LNCaP clone FGC (cell line): ENCODE measurements around the gene UQCR10.

Experiments used
- DNase-seq: peaks from one replicate; pipeline ENCODE4 v3.0.0-alpha.2; 2011; ENCODE audit warnings: low read depth
- H3K4me3 ChIP-seq: 2 replicates; pipeline ENCODE4 v1.5.1; 2011; ENCODE audit warnings: mild to moderate bottlenecking, low read depth, low read length, control low read depth
- CTCF ChIP-seq: IDR thresholded peaks from 2 replicates; pipeline ENCODE4 v1.5.1; 2012; ENCODE audit warnings: mild to moderate bottlenecking; ENCODE audit not compliant: control insufficient read depth, insufficient read depth; ENCODE audit errors: extremely low read depth

UQCR10 gene

GRCh38 chr22:29780748-29781676, 13.8 kb downstream of the UQCR10 start:
- no peak for TF ChIP-seq CTCF
- no peak overlapping the region for H3K4me3 ChIP-seq
- no peak for DNase-seq

DNA sequence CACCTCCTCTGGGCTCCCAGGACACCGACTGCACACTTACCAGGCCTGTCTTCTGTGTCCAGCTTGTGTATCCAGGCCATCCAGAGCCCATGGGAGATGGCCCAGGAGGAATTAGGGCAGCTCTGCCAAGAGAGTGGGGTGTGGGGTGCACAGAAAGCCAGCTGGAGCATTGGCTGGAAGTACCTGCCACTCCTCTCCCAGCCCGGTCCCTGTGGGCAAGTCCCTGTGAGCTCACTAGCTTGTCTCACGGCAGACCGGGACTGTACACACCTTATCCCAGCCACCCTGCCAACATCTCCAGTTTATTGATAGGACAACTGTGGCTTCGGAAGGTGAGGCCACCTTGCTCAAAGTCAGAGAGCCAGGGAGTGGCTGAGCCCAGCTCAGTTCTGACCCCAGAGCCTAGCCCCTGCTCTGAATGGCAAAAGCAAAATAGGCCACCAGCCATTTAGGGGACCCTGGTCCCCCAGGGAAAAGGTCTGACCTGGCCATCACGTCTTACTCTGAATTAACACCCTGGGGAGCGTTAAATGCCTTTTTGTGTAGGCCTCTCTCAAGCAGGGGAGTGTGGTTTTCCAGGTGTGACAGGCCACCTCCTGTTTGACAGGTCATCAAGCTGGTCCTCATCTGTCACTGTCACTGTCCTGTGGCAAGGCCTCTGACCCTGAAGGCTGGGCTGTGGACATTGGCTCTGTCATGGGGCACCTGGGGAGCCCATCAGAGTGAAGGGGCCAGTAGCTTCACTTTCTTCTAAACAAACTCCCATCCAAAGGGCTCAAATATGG, 15.1 kb downstream of the UQCR10 start:
- TF ChIP-seq CTCF: no peak

GRCh38 chr22:29784451-29785361, 17.5 kb downstream of the UQCR10 start:
- no peak for DNase-seq
- TF ChIP-seq CTCF: no peak
- no peak overlapping the region for H3K4me3 ChIP-seq

More for the DNA sequence above, 15.1 kb downstream of the UQCR10 start:
- H3K4me3 ChIP-seq: no peak overlapping the region
- DNase-seq: no peak

DNA sequence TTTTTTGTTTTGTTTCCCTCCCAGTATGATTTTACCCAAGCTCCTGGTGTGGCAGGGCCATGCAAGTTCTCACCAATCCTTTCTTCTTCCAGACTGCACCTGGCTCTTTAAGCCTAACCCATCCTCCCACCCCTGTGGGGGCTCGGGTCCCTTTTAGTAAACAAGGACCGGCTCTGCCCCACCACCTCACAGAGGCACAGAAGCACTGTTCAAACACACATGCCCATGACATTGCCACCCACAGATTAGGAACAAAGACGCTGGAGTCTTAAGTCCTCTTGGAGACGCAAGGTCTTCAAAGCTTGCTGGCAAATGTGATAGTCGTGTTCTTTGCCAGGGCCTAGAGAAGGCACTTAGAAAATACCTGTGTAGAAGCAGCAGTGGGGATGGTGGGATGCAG, 18.9 kb downstream of the UQCR10 start:
- no peak for TF ChIP-seq CTCF

DNA sequence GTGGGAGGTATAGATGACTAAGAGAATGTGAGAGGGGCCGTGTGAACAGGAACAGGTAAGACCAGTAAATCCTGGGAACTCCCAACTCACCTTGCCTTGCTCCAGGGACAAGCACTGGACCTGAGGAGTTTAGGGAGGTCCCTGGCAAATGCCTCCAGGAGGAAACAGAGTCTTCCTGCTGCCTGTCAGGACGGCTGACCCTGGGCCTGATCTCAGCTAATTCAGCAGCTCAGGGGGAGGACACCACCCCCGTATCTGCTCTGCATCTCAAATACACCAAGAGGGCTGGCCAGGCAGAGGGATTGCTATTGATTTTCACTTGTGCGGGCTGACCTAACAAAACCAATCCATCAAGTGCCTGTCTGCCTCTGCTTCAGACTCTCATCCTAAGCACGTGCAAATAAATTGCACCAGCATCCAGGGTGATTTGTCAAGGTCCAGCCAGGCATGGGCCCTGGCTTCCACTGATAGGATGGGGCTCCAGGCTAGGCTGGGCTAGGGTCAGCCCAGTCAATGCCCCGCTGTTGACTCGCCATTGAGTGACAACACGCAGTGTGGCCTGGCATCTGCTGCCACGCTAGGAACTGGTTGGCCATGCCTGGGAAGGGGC, 20.3 kb downstream of the UQCR10 start:
- no peak for TF ChIP-seq CTCF

More for the DNA sequence above, 18.9 kb downstream of the UQCR10 start:
- no peak for DNase-seq
- no peak overlapping the region for H3K4me3 ChIP-seq

More for the DNA sequence above, 20.3 kb downstream of the UQCR10 start:
- H3K4me3 ChIP-seq: no peak overlapping the region
- DNase-seq: no peak
